GM19351 (cell line): ENCODE results near the gene TASP1.
A peak's percentile ranks its signal among the peaks of the same experiment; 100 is the strongest.
"Not testable (repeated sequence)": the region's sequence is repeated elsewhere in the genome, so short reads cannot be mapped to it uniquely, and the experiment has no call there.

ENCODE experiments used
- ATAC-seq: cut with Tn5 transposase; IDR thresholded peaks from one replicate; pipeline ENCODE4 v1.9.1; 2021; ENCODE audit warnings: mild to moderate bottlenecking, moderate library complexity; ENCODE audit not compliant: unreplicated experiment

Gene TASP1

GRCh38 chr20:13507646-13508045, 131.1 kb downstream of the TASP1 start:
- no peak for ATAC-seq

DNA sequence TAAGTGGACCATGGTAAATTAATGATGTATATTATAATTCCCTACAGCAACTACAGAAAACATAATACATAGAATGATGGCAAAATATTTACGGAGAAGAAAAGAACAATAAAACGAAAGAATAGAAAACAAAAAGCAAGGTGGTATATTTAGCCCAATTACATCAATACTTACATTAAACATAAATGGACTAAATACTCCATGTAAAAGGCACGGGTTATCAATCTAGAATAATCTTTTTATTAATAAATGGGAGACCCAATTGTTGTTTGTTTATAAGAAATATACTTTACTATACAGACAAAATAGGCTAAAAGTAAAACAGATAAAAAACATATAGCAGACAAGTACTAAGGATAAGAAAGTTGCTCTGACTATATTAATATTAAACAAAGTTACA, 137.2 kb downstream of the TASP1 start:
- ATAC-seq = no peak

- ATAC-seq = peak; percentile 43
Observed at GRCh38 chr20:13494019-13494418, 144.7 kb downstream of the TASP1 start.

GRCh38 chr20:13493143-13493542, 145.6 kb downstream of the TASP1 start:
- no peak for ATAC-seq

GRCh38 chr20:13492001-13492481, 146.7 kb downstream of the TASP1 start:
- no peak for ATAC-seq

DNA sequence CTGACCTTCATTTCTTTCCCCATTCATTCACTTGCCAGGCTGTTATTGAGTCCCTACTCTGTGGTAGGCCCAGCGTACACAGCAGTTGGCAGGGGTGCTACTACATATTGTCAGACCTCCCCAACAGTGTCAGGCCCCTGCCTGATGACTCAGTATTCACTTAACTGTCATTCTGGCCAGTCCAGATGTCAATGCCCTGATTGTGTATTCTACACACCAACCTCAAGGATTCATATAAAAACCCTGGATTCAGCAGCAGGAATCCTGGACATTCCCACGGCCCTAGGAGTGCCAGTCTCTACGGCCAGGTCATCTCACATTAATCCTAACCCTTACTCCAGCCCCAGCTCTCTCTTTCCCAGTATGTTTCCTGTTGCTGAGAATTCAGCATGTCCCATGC, 151.5 kb downstream of the TASP1 start:
- ATAC-seq = no peak

DNA sequence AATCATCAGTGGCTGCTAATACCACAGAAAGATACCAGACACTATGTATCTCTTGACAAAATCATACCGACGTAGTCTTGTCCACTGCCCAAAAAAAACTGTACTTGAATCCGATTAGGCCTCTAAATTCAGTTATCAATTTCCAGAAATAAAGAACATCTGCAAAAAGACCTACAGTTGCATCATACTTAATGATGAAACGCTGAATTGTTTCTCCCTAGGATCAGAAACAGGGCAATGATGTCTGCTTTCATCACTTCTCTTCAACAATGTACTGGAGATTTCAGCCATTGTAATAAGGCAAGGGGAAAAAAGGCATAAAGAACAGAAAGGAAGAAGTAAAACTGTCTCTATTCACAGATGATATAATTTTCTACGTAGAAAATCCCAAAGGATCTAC, 152.0 kb downstream of the TASP1 start:
- no peak for ATAC-seq

GRCh38 chr20:13485576-13485975, 153.2 kb downstream of the TASP1 start:
- no peak for ATAC-seq

DNA sequence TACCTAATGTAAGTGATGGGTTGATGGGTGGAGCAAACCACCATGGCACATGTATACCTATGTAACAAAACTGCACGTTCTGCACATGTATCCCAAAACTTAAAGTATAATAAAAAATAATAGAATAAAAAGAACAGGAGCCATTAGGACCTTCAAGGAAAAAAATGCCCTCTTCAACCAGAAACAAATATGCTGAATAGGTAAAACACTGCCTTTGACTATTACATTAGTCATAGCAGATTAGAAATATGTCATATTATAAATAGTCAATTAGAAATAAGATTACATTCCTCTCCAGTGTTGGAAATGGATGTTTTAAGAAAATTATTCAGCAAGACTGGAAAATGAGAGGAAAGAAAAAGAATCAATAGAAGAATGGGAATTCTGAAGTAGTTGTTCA, 153.7 kb downstream of the TASP1 start:
- ATAC-seq = not testable (repeated sequence)

GRCh38 chr20:13483472-13483871, 155.3 kb downstream of the TASP1 start:
- not testable (repeated sequence) for ATAC-seq

DNA sequence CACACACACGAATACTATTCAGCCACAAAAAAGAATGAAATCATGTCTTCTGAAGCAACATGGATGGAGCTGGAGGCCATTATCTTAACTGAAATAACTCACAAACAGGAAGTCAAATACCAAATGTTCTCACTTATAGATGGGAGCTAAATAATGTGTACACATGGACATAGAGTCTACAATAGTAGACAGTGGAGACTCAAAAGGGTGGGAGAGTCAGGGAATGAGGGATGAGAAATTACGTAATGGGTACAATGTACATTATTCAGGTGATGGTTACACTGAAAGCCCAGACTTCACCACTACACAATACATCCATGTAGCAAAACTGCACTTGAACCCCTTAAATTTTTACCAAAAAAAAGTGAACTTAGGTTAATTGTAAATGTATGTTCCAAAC, 160.4 kb downstream of the TASP1 start:
- no peak for ATAC-seq

DNA sequence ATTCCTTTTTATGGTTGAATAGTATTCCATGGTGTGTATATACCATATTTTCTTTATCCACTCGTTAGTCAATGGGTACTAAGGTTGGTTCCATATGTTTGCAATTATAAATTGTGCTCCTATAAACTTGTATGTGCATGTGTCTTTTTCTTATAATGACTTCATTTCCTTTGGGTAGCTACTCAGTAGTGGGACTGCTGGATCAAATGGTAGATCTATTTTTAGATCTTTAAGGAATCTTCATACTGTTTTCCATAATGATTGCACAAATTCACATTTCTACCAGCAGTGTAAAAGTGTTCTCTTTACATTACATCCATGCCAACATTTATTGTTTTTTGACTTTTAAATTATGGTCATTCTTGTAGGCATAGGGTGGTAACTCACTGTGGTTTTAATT, 164.3 kb downstream of the TASP1 start:
- ATAC-seq = no peak

GRCh38 chr20:13469262-13469661, 169.5 kb downstream of the TASP1 start:
- no peak for ATAC-seq

DNA sequence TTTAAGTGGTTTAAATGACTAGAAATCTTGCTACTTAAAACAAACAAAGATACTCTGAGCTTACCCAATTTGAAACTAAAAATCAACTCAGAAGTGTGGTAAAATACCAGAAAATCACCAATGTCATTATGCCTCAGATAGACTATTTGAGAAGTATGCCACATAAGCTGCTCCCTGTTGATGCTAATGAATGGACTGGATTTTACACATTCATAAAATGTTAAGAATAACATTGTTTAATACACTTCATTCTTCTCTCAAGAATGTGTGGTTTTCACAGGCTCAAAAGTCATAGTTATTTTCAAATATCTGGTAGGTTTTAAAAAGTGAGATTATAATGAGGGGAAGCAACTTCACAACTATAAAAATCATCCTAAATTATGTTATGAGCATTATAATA, 170.6 kb downstream of the TASP1 start:
- no peak for ATAC-seq

DNA sequence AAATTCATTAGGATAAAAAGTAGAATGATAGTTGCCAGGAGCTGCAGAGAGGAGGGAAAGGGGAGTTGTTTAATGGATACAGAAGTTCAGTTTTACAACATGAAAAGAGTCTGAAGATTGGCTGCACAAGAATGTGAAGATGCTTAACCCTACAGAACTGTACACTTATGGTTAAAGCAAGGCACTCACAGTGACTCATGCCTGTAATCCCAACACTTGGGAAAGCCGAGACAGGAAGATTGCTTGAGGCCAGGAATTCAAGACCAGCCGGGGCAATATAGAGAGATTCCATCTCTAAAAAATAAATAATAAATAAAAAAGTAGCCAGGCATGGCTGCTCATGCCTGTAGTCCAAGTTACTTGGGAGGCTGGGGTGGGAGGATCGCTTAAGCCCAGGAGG, 174.0 kb downstream of the TASP1 start:
- ATAC-seq = no peak

DNA sequence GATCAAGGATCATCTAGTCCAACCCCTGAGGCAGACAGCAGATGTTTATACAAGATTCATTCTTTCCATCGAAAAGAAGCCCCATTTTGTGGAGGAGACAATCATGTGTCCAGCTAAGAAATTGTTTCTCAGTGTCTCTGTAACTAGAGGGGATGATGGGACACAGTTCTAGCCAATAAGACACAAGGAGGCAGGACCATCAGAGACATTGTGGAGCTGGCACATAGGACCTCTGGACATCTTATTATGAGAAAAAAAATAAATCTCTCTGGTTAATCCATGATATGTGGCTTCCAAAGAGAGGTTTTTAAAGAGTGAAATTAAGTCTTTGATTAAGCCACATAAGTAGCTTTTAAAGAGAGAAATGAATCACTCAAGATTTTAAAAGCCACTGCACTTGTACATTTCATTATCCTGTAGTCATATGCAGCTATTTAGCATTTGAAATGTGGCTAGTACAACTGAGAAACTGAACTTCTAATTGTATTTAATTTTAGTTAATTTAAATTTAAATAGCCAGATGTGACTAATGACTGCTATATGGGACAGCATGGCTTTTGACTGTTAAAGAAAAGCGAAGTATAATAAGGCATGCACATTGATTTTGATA, 176.8 kb downstream of the TASP1 start:
- ATAC-seq = no peak

GRCh38 chr20:13458860-13459451, 179.8 kb downstream of the TASP1 start:
- peak; percentile 96 for ATAC-seq

DNA sequence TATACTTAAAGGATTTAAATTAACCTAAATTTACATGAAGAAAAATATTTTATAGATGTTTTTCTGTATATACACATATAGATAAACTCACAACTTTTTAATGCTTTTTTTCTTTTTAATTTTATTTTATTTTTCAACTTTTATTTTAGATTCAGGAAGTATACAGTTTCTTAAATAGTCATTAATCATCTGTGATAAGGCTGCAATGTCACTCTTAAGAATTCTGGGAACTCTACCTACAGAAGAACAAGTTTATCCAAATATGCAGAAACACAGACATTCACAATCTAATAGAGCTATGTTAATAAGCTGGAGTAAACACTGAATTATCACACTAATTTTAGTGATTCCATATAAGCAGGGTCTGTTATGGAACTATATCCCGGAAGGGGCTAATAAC, 181.2 kb downstream of the TASP1 start:
- ATAC-seq = no peak

DNA sequence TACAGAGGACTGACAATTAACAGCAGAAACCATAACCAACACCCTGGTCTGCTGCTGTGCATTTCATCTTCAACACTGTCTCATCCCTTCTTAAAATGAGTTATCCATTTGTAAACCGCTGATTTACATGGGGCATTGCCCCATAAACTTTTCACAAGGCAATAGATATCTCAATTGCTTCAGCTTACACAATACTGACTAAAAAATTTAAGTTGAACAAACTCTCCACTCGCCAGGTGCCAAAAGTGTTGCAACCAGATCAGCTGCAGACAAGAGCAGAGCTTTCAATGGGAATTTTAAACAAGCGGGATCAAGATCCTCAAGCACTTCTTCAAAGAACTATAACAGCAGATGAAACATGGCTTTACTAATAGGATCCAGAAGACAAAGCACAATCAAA, 183.0 kb downstream of the TASP1 start:
- ATAC-seq = no peak

DNA sequence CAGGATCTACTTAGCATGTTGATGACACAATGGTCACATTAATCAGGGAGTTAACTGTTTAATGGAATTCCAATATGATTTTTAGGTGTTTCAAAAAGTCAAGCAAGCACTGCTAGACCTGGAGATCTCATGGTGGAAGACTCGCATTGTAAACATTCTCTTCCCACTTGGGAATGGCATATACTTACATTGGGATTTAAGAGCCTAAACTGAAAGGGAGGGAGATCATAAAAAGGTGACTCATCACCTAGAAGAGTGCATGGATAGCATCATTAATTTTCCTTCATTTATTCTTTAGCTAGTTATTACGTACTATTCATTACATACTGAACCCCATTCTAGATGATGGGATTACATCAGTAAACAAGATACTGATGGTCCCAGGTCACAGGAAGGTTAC, 185.4 kb downstream of the TASP1 start:
- ATAC-seq = no peak

- ATAC-seq = no peak
Observed at GRCh38 chr20:13452470-13453124, 186.1 kb downstream of the TASP1 start.

DNA sequence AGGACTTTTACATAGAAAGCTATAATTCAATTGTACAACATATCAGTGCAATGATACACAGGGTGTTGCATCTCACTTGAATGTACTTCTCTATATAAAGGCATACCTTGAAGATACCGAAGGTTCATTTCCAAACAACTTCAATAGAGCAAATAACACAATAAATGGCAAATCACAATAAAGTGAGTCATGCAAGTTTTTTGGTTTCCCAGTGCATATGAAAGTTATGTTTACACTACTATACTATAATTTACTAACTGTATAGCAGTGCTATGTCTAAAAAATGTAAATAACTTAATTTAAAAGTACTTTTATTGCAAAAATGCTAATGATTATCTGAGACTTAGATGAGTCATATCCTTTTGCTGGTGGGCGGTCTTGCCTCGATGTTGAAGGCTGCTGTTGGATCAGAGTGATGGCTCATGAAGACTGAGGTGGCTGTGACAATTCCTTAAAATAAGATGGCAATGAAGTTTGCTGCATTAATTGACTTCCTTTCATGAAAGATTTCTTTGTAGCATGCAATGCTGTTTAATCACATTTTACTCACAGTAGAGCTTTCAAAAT, 188.8 kb downstream of the TASP1 start:
- ATAC-seq = no peak
